ENCODE results near the gene CPSF4L. TPM values are rescaled to one million over a fixed set of nuclear protein-coding genes. Genes with fewer than 3 reads are reported as not detected.
"Not testable (repeated sequence)": the region's sequence is repeated elsewhere in the genome, so short reads cannot be mapped to it uniquely, and the experiment has no call there.

Gene CPSF4L
- polyA plus RNA-seq, 1 donor (not counting 4 experiments of a cell fraction or from before 2014, with no cell fraction given) = not detected

DNA sequence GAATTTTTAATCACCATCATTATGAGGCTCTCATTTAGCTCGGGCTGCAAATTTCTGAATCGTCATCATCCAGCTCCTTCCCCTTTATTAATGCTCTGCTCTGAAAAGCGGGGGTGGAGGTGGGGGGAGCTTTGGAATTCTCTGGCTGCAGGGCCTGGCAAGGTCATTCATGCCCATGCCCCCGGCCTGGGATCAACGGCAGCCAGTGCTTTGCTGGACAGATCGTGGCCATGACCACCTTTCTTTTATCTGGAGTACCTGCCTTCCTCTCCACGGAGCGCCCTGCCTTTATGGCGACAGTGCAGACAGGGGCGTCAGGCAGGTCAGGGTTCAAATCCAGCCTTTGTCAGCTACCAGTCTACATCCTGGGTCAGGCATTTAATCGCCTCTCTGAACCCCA is 5.1 kb upstream of the CPSF4L start:
- FAIRE-seq (no peak), DNase-seq (ENCODE audit: low read depth, low spot score) (no peak)
- Histone ChIP-seq H3K4me3 (ENCODE audit: control insufficient read depth in 2 of 3, extremely low read depth in 1 of 3, insufficient read depth in 2 of 3, low read depth in 1 of 3, low read length in 3 of 3) (no peak overlapping the region), H2AFZ (ENCODE audit: control insufficient read depth, low read length) (no peak overlapping the region), H3K9ac (ENCODE audit: control insufficient read depth, extremely low read depth, insufficient read depth, low read length) (no peak overlapping the region), H3K4me1 (ENCODE audit: control insufficient read depth, extremely low read depth, insufficient read depth, low read length) (peaks cover 14% of the 10 kb centered on the region), H3K9me1 (ENCODE audit: control insufficient read depth, extremely low read depth, insufficient read depth, low read length) (no peaks in the 10 kb centered on the region), H3K27ac (ENCODE audit: control insufficient read depth, insufficient read depth, low read length) (no peak overlapping the region), H3K36me3 (ENCODE audit: control insufficient read depth in 2 of 2, extremely low read depth in 1 of 2, insufficient read depth in 2 of 2, low read length in 2 of 2) (no peaks in the 10 kb centered on the region), H4K20me1 (ENCODE audit: control insufficient read depth, extremely low read depth, insufficient read depth, low read length) (no peaks in the 10 kb centered on the region), H3K27me3 (ENCODE audit: control insufficient read depth, extremely low read depth, insufficient read depth, low read length) (no peaks in the 10 kb centered on the region), H3K4me2 (ENCODE audit: control insufficient read depth, extremely low read depth, insufficient read depth, low read depth, low read length) (no peak overlapping the region), H3K79me2 (ENCODE audit: control insufficient read depth, insufficient read depth, low read length) (no peaks in the 10 kb centered on the region), H3K9me3 (ENCODE audit: control insufficient read depth, low read depth, low read length) (no peaks in the 10 kb centered on the region)
- dilution Hi-C loops (cut with MboI; ENCODE audit: extremely low pct_ligation_motif_present, low sequenced_read_pairs) = loop anchor here (5.0 kb wide), 1 partner anchor 81 kb away; no protein-coding TSS in a partner anchor
- TF ChIP-seq EZH2 (IDR thresholded peaks at IDR 0.05; ENCODE audit: low read length) = no peak
- TF ChIP-seq CTCF (optimal IDR thresholded peaks at IDR 0.05 in 1 of 3, IDR thresholded peaks at IDR 0.05 in 1 of 3, conservative IDR thresholded peaks at IDR 0.05 in 1 of 3; ENCODE audit: extremely low read depth in 1 of 3, insufficient read depth in 2 of 3, low read length in 3 of 3) = no peak

DNA sequence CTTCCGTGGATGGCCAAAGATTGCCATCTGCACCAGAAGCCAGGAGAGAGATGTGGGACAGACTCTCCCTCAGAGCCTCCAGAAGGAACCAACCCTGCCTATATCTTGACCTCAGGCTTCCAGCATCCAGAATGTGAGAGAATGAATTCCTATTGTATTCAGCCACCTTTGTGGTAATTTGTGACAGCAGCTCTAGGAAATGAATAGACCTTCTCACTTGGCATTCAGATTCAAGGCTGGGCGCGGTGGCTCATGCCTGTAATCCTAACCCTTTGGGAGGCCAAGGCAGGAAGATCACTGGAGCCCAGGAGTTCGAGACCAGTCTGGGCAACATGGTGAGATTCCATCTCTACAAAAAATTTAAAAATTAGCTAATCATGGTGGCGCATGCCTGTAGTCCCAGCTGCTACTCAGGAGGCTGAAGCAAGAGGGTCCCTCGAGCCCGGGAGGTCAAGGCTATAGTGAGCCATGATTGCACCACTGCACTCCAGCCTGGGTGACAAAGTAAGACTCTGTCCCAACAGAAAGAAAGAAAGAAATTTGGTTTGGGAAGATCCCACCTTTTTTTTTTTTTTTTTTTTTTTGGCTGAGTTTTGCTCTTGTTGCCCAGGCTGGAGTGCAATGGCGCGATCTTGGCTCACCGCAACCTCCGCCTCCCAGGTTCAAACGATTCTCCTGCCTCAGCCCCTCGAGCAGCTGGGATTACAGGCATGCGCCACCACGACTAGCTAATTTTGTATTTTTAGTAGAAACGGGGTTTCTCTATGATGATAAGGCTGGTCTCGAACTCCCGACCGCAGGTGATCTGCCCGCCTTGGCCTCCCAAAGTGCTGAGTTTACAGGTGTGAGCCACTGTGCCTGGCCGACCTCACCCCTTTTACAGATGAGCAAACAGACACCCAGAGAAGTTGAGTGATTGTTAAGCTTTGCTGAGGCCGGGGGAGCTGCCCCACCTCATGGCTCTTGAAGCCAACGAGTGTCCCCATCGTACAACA is 4.3 kb upstream of the CPSF4L start:
- no peaks in the 10 kb centered on the region for H3K9me1 ChIP-seq (ENCODE audit: control insufficient read depth, extremely low read depth, insufficient read depth, low read length)
- no peak overlapping the region for H3K27ac ChIP-seq (ENCODE audit: control insufficient read depth, insufficient read depth, low read length)
- peaks cover 11% of the 10 kb centered on the region for H3K4me1 ChIP-seq (ENCODE audit: control insufficient read depth, extremely low read depth, insufficient read depth, low read length)
- FAIRE-seq (no peak), DNase-seq (ENCODE audit: low read depth, low spot score) (no peak)
- no peaks in the 10 kb centered on the region for H3K36me3 ChIP-seq (ENCODE audit: control insufficient read depth in 2 of 2, extremely low read depth in 1 of 2, insufficient read depth in 2 of 2, low read length in 2 of 2)
- no peaks in the 10 kb centered on the region for H3K27me3 ChIP-seq (ENCODE audit: control insufficient read depth, extremely low read depth, insufficient read depth, low read length)
- H3K9me3 ChIP-seq (ENCODE audit: control insufficient read depth, low read depth, low read length) = no peaks in the 10 kb centered on the region
- no peak for TF ChIP-seq EZH2 (IDR thresholded peaks at IDR 0.05; ENCODE audit: low read length)
- TF ChIP-seq CTCF (optimal IDR thresholded peaks at IDR 0.05 in 1 of 3, IDR thresholded peaks at IDR 0.05 in 1 of 3, conservative IDR thresholded peaks at IDR 0.05 in 1 of 3; ENCODE audit: extremely low read depth in 1 of 3, insufficient read depth in 2 of 3, low read length in 3 of 3) = no peak
- H3K9ac ChIP-seq (ENCODE audit: control insufficient read depth, extremely low read depth, insufficient read depth, low read length) = no peak overlapping the region
- H3K4me3 ChIP-seq (ENCODE audit: control insufficient read depth in 2 of 3, extremely low read depth in 1 of 3, insufficient read depth in 2 of 3, low read depth in 1 of 3, low read length in 3 of 3) = no peak overlapping the region
- dilution Hi-C loops (cut with MboI; ENCODE audit: extremely low pct_ligation_motif_present, low sequenced_read_pairs) = loop anchor here (5.0 kb wide), 1 partner anchor 81 kb away; no protein-coding TSS in a partner anchor
- H3K79me2 ChIP-seq (ENCODE audit: control insufficient read depth, insufficient read depth, low read length) = no peaks in the 10 kb centered on the region
- no peak overlapping the region for H2AFZ ChIP-seq (ENCODE audit: control insufficient read depth, low read length)
- H3K4me2 ChIP-seq (ENCODE audit: control insufficient read depth, extremely low read depth, insufficient read depth, low read depth, low read length) = no peak overlapping the region
- H4K20me1 ChIP-seq (ENCODE audit: control insufficient read depth, extremely low read depth, insufficient read depth, low read length) = no peaks in the 10 kb centered on the region

- H3K4me1 ChIP-seq (ENCODE audit: control insufficient read depth, extremely low read depth, insufficient read depth, low read length); H4K20me1 ChIP-seq (ENCODE audit: control insufficient read depth, extremely low read depth, insufficient read depth, low read length); H2AFZ ChIP-seq (ENCODE audit: control insufficient read depth, low read length); dilution Hi-C loops (cut with MboI; ENCODE audit: extremely low pct_ligation_motif_present, low sequenced_read_pairs); H3K79me2 ChIP-seq (ENCODE audit: control insufficient read depth, insufficient read depth, low read length); DNase-seq (ENCODE audit: low read depth, low spot score); FAIRE-seq; H3K9ac ChIP-seq (ENCODE audit: control insufficient read depth, extremely low read depth, insufficient read depth, low read length); H3K4me3 ChIP-seq (ENCODE audit: control insufficient read depth in 2 of 3, extremely low read depth in 1 of 3, insufficient read depth in 2 of 3, low read depth in 1 of 3, low read length in 3 of 3); H3K27me3 ChIP-seq (ENCODE audit: control insufficient read depth, extremely low read depth, insufficient read depth, low read length); H3K9me1 ChIP-seq (ENCODE audit: control insufficient read depth, extremely low read depth, insufficient read depth, low read length); H3K36me3 ChIP-seq (ENCODE audit: control insufficient read depth in 2 of 2, extremely low read depth in 1 of 2, insufficient read depth in 2 of 2, low read length in 2 of 2); H3K27ac ChIP-seq (ENCODE audit: control insufficient read depth, insufficient read depth, low read length); H3K9me3 ChIP-seq (ENCODE audit: control insufficient read depth, low read depth, low read length); H3K4me2 ChIP-seq (ENCODE audit: control insufficient read depth, extremely low read depth, insufficient read depth, low read depth, low read length): not testable (repeated sequence)
Observed at GRCh38 chr17:73264448-73264847, 2.8 kb upstream of the CPSF4L start.
